HG02759 (cell line): ENCODE measurements around the gene FLG2.

Source experiments
- ATAC-seq: cut with Tn5 transposase; IDR thresholded peaks from one replicate; pipeline ENCODE4 v1.9.1; 2021; ENCODE audit warnings: mild to moderate bottlenecking, moderate library complexity; ENCODE audit not compliant: unreplicated experiment

Gene FLG2

DNA sequence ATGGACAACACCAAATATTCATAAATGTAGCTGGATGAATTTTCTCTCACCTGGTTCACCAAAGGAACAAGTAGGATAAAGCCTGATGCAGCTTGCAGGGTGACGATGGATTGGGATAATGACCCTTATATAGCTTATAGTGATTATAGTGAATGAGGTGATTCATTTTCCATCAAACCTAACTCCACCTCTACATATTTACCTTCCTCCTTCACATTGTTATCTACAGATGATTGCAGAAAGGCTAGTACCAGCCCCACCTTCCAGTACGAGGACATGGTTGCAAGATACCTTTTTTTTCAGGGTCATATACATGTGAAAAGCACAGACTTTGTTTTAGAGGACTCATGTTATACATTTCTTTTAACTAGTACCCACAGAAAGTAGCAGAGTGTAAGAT lies at the start of gene FLG2:
Gene FLG2 (minus strand): TSS at position 101 of the 400 bp plus-strand sequence. CDS start 1,122 bp downstream, outside the sequence.
- ATAC-seq, result no peak

DNA sequence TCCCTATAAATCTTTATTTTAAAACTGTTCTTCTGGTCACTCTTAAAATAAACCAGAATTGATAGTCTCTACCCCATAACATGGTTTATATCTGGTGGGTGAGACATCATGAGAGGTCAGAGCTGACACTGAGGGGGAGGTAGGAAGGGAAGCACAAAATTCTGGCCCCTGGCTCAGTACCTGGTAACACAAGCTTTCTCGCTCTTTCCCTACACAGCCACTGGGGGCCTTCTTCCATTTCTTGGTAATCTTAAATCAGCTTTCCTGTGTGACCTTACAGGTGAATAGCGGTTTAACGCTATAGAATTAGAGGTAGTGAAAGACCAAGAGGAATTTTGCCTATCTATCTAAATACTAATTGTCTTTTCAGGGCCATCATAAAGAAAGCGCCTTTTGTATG lies 48.9 kb upstream of the FLG2 start:
- ATAC-seq, result no peak

DNA sequence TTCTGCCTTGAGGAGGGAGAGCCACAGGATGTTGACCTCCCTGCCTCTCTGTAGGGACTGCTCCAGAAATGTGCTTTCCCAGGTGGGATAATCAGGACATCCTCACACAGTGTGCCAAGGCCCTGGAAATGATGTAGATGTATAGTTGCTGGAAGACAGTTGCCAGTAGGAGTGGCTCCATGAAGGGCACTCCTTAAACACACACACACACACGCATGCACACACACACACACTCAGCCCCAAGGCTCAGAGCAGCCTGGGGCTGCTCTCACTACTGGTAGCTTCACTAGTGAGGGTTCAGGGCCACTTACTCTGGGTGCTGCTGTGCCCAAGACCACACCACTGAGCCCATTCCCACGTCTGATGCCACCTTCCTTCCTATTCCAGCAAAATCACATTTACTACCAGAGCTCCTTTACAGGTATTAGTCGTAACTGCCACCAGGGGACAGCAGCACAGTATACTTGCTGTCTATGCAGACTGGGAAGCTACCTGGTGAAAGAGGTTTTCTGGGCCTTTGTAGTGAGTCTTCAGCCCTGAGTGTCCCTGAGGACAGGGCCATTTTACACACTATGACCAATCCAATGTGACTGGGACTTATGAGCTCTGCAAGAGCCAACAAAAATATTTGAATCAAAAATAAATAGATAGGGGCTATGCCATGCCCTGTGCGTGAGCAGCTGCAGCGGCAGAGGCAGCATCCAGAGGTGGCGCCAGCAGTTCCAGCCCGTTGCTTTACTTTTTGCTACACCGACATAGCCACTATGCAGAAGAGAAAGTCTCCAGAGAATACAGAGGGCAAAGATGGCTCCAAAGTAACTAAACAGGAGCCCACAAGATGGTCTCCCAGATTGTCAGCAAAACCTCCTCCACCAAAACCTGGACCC lies 39.2 kb upstream of the FLG2 start:
- no peak for ATAC-seq

DNA sequence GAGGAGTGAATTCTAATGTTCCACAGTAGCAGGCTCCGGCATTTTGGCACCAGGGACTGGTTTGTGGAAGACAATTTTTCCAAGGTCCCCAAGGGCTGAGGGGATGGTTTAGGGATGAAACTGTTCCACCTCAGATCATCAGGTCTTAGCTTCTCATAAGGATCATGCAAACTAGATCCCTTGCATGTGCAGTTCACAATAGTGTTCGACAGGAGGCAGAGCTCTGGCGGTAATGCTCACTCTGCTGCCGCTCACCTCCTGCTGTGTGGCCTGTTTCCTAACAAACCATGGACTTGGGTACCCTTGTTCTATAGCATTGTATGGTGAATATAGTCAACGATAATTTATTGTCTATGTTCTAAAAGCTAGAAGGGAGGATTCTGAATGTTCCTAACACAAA lies 37.7 kb upstream of the FLG2 start:
- ATAC-seq, result no peak

DNA sequence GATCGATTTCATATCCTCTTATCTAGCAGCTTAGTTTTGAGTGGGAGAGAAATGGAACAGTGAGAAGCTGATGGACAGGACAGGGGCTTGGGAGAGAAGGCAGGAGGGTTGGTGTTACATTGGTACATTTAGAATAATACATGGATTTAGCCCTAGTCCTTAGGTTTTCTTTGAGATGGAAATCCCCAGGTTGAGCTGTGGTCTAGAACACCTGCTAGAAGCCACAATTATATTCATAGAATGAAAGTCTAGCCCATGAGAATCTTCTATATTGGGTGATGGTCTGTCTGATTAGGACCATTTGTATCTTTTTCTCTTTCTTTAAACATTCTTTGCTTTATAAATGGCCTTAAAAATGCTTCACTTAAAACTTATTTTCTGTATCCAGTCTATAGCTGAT lies 34.3 kb upstream of the FLG2 start:
- no peak for ATAC-seq

DNA sequence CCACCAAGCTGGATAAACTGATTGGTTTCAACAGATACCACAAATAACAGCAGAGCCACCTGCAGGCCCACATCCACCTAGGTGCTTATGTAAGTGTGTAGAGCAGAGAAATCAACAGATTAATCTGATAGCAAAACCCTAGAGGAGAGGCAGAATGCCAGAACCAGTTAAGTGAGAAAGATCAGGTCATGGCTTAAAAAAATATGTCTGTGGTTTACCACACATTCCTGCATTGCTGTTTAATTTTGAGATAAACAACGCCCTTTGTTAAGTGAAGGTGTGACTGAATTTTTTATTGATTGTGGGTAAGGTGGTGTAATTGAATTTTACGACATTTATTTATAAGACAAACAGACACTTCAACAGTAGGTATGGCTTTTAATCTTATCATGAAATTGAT lies 33.1 kb upstream of the FLG2 start:
- ATAC-seq, result no peak

DNA sequence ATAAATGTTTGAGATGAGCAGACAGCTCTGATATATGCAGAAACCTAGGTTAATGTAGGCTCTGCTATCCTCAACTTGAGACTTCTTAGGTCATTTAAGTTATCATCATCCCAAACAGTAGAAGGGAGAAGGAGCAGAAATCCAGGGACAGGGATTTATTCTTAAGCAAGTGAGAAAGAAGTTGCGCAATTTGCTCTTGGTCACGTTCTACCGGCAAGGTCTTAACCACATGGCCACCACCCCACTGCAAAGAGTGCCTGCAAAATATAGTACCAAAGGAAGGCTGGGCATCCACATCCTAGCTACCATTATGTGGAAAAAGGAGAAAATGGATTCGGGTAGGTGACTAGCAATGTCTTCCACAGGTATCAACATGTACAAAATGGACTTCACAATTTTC lies 29.1 kb upstream of the FLG2 start:
- ATAC-seq, result no peak

DNA sequence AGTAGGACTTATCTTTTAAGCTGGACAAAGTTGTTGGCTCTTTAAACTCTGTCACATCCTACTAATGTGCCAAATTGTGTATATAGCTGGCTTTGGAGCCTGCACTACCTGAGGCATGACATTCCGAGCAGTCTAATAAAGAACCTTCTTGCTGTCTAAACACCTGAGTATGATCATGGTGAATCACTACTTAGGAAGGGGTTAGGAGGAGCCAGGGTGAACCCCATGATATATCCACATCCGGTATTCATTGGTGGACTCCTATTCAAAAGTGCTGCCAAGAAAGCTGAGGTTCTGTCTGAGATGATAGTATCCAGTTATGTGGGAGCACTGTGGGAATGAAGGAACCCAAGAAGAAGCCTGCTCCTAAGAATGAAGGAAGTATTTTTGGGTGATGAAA lies 27.1 kb upstream of the FLG2 start:
- no peak for ATAC-seq

DNA sequence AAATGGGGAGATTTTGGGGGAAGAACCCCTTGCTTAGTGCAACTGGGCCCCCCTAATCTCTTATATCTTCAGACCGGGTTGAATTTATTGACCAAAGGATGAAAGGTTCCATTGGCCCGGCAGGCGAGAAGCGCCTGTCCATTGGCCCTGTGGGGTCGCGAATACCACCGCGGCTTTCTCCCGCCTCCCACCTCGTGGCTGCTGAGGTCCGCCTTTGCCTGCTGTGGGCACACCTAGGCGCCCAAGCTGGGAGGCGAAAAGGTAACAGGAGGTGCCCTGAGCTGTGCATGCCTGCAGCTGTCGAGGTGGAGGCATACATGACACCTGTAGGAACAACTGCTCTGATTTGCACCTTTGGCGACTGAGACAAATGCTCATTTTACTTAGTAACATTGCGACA lies 21.1 kb upstream of the FLG2 start:
- ATAC-seq, result no peak

DNA sequence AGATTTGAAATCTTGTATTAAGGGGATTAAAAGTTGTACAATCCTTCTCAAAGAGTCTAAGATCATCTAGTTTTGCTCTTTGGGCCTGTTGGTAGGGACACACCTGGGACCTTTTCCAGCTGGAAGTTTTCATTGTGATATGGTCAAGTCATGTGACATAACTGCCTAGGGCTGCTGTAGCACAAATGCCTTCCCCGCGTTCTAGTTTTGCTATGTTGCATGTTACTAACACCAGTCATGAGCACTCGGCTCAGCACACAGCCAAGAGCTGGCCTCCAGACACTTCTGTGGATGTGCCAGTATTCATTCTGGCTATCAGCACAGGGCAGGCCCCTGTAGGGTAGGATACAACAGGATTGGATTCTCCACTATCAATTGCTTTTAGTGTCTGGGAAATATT lies 14.6 kb upstream of the FLG2 start:
- ATAC-seq, result no peak

DNA sequence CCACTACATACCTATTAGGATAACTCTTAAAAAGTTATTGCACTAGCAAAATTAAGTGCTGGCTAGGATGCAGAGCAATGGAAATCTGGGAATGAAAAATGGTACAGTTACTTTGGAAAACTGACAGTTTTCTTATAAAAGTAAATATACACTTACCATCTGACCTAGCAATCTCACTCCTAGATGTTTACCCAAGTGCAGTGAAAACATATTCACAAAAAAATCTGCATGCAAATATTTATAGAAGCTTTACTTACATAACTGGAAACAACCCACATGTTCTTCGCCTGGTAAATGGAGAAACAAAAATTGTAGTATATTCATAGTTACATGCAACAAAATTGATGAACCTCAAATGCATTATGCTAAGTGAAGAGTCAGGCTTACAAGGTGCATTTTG lies 12.9 kb upstream of the FLG2 start:
- ATAC-seq, result no peak

DNA sequence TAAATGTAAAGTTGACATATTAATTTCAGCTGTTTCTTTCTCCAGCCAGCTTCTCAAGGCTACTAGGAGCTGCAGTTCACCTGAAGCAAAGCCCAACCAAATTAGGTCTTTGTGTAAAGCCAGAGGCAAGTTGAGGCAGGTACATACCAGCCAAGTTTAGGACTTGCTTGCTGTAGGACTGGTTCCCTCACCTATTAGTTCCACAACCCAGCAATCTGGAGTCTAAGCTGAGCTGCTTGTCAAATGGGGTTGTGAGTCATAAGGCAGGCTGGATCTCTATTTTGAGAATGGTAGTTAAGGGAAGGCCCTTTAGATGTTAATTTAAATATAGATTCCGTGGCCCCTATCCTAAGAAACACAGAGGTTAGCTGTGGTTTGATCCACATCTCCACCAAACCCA lies 7.6 kb upstream of the FLG2 start:
- no peak for ATAC-seq

DNA sequence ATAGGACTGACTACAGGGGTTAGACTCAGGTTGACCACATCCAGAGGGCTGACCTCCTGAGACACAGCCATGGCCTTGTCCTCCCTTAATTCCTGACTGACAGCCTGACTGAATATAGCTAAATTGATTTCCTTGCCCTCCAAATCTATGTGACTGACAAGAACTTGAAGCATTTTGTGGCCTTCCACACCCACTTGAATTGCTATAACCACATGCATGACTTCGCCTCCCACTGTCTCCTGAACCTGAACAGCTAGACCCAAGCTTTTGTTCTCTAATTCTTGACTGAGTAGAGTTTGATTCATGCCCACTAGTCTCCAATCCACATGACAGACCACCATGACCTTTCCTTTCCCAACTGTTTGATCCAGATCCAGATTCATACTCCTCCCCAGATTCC lies 3.1 kb downstream of the FLG2 start:
- no peak for ATAC-seq

DNA sequence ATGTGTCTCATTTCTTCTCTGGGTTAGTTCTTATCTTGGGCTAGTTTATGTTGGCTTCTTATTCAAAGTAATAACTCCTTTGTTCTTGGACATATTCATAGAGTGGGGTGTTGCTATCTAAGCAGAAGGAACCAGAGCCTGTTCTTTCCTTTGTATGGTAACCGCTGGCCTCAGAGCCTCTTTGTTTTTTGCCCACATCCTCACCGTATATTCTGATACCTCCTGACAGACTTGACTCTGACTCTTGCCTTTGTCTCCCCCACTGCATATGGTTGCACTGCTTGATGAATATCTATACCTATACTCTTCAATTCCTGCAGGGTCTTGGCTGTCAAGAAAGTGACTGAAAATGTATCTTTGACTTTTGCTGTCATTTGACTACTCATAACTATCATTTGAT lies 10.2 kb downstream of the FLG2 start:
- no peak for ATAC-seq

DNA sequence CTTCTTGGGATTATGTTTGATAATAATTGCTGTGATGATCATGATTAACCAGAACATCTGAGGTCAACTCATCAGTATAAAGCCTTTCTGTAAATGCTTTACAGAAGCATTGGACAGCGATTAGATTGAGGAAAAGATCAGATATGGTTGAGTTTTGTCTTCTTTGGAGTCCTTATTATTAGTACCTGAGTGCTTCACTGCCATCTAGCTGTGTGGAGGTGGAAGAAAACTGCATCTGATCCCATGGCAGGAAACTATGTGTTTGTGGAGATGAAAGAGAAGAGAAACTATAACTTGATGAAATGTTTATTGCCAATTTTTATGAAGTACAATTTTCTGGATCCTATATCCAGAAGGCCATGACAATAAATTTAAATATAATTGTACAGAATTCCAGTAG lies 11.4 kb downstream of the FLG2 start:
- ATAC-seq, result no peak

DNA sequence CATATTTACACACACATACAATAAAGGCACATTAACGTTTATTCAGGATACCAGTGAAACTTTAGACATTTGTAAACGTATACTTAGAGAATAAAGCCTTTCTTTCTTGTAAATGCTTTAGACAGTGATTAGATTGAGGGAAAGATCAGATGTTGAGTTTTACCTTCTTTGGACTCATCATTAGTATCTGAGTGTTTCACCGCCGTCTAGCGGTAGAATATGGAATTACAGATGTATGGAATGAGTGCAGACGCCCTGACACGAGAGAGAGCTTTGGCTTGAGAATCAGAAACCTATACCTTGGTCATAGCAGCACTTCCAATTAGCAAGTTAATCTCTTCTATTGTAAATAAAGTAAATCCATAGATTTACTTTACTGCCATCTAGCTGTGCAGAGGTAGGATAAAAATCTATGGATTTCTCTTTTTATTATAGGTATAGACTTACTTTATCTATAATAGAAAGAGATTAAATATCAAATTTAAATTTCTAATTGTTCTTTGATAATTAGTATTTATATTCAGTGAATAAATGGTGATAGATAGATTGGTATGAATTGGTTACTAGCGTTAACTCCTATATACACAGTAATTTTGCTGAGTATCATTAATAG lies 12.6 kb downstream of the FLG2 start:
- ATAC-seq, result no peak

DNA sequence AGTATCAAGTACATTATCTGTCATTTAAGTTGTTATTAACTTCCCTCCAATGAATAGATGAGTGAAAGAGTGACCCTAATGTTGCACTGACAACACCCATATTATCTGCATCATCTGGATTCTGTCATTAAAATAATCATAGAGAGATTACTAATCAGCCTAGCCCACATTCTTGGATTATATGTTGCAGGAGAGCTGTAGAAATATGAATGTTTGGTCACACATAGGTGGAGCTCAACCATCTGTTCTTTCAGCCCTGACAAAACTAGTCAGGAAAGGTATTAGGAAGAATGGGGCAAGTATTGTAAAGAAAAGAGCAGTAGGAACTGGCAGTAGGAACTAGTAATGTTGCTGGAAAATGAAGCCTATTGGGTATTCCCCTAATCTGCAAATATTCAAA lies 15.4 kb downstream of the FLG2 start:
- no peak for ATAC-seq

DNA sequence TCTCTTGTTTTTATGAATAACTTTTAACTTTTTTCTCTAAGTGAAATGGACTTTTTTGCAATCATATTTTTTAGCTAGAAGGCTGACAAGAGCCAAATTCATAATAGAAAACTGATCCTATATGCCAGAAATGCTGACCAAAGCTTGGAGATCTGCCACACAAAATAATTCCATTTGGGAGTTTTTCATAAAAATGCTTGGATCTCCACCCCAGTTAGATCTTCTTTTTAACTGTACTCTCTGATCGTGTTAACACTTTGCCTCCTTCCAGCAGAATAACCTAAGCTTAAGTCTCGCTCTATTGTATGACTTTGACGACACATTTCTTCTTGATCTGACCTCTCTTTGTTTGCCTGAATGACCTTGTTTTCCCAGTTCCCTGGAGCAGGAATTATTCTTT lies 16.8 kb downstream of the FLG2 start:
- no peak for ATAC-seq

DNA sequence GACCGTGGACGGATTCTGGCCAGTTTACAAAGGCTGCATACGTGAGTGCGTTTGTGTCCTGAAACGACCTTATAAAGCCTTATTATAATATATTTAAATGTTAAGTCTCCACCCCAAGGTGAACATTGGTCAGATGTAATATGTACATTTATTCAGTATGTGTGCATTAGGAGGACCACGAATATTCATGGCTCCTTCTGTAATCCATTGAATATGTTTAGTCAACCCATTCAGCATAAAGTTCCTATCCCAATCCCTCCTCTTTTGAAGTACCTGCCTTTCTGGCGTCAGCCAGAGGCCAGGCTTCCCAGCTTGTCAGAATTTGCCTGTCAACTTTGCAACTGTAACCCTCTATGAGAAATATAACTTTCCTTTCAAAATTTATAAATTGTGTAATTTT lies 24.4 kb downstream of the FLG2 start:
- no peak for ATAC-seq

DNA sequence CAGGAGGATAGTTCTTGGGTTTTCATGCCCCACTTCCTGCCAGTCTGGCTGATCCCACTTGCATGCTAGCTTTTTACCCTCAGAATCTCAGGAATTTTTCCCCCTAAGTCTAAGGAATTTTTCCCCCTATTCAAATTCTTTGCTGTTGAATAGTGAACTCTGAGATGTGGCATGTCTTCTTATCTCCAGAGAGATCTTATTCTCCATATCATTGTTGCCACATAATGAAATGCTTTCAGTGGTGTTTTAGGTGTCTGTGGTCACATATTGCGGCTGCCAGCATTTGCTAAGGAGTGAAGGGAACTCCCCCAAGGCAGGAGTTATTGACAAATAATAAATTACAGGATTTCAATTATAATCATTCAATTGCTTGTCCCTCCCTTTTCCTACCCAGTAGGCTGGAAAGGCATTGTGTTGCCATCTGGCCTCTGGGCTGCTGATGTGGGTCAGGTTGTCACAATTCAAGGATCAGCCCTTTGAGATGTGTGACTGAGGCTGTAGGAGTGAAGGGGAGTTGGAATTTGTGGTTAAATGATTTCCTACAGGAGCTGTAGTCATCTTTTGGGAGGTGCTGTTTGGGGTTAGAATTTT lies 30.9 kb downstream of the FLG2 start:
- ATAC-seq, result no peak

DNA sequence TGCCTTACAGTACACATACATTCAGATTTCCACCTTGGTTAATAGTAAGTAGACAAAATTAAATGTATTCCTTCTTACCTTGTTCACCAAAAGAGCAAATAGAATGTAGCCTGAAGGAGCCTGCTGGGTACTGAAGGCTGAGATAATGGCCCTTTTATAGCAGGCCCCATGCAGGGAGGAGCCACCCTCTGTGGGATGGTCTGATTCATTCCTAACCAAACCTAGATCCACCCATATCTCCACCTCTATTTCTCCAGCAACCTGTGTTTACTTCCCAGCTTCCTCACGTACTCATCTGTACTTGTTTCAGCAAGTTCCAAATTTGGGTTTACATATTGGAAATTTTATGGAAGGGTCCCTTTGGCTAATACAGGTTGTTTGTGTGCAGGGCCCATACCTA lies 34.7 kb downstream of the FLG2 start, which contains the start of gene FLG:
Gene FLG (minus strand): TSS at position 129 of the 400 bp plus-strand sequence. CDS start 9,783 bp downstream, outside the sequence.
- ATAC-seq, result no peak

DNA sequence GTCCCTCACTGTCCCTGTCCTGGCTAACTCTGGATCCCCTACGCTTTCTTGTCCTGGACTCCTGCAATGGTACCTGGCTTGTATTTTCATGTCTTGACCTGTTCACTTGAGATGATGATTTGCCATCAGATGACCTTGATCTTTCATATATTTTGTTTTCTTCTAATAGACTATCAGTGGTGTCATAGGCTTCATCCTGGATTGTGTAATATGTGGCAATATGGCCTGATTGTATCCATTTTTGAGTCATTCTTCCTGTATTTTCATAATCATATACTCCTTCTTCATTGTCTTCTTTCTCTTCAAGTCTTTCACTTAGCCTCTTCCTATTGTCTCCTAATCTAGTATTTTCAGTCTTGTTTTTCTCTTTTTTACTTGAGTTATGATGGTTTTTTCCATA lies 45.8 kb downstream of the FLG2 start:
- no peak for ATAC-seq
